CD4-positive, CD25-positive, alpha-beta regulatory T cell (primary cell): ENCODE measurements around the gene NUTM2F. TPM values are rescaled to one million over a fixed set of nuclear protein-coding genes. Genes with fewer than 3 reads are reported as not detected.

Experiments
- polyA plus RNA-seq, 4 donors: library from polyadenylated mRNA; unstranded; fragments of 300-500 nt; fragmentation: Illumina TruSeq; gene quantifications; one replicate each; pipeline ENCODE4 v1.2.3, GENCODE V29; 2021
- total RNA-seq: library from RNA; stranded (reverse); gene quantifications from one replicate; pipeline ENCODE4 v1.2.3, GENCODE V29; 2022

Gene NUTM2F
- total and polyA plus RNA-seq, 5 donors from 2014 or later: not detected

Other genes with a start within 250 kb of the NUTM2F start
- gene PTPDC1, start 244.2 kb downstream of the NUTM2F start, total RNA-seq: 4.6 TPM
- gene PTPDC1, start 244.2 kb downstream of the NUTM2F start, polyA plus RNA-seq: 1 to 10 TPM; 1.1 to 2.2 (median 1.6) TPM
- gene ZNF169, start 69.3 kb downstream of the NUTM2F start, total RNA-seq: 7.7 TPM
- 1 to 10 TPM; 2.7 to 6.8 (median 4.5) TPM for gene ZNF169, start 69.3 kb downstream of the NUTM2F start, polyA plus RNA-seq
- not detected for gene PCAT7, start 226.4 kb upstream of the NUTM2F start, total RNA-seq
- not detected for gene PCAT7, start 226.4 kb upstream of the NUTM2F start, polyA plus RNA-seq